Dermis microvascular lymphatic vessel endothelial cell (primary cell): ENCODE data around the gene SCP2. TPM values are rescaled to one million over a fixed set of nuclear protein-coding genes. Genes with fewer than 3 reads are reported as not detected.
"Not testable (repeated sequence)": the region's sequence is repeated elsewhere in the genome, so short reads cannot be mapped to it uniquely, and the experiment has no call there.

ENCODE experiments used
- DNase-seq, 2 donors: peaks; one replicate each; pipeline versions ENCODE4 v3.0.0 to v3.0.0-alpha.2; 2010; ENCODE audit warnings: low read depth in 2 of 2
- total RNA-seq: library from RNA; depleted of rRNA; stranded (reverse); fragments of >200 nt; gene quantifications from 2 replicates; pipeline ENCODE4 v1.2.1, GENCODE V29; 2014

SCP2 gene
- total RNA-seq, 1 donor from 2014 or later, result 100 TPM

- DNase-seq, result not testable (repeated sequence)
These were observed 42.2 kb downstream of the SCP2 start for GRCh38 chr1:52969234-52969633.

GRCh38 chr1:52970149-52970548 lies 43.1 kb downstream of the SCP2 start:
- peak; percentile 26 to 48 for DNase-seq

GRCh38 chr1:52973841-52974240 lies 46.8 kb downstream of the SCP2 start:
- DNase-seq, result no peak

- DNase-seq, result no peak
These were observed 49.3 kb downstream of the SCP2 start for GRCh38 chr1:52976183-52977035.

GRCh38 chr1:52978045-52978444 lies 51.0 kb downstream of the SCP2 start:
- DNase-seq, result no peak

- not testable (repeated sequence) for DNase-seq
These were observed 65.7 kb downstream of the SCP2 start for GRCh38 chr1:52992733-52993132.

- DNase-seq, result no peak
These were observed 67.6 kb downstream of the SCP2 start for GRCh38 chr1:52994656-52995055.

GRCh38 chr1:52996653-52997052 lies 69.6 kb downstream of the SCP2 start:
- no peak for DNase-seq

- DNase-seq, result no peak
These were observed 74.1 kb downstream of the SCP2 start for GRCh38 chr1:53001128-53001527.

GRCh38 chr1:53006612-53007011 lies 79.5 kb downstream of the SCP2 start:
- not testable (repeated sequence) for DNase-seq

- DNase-seq, result not testable (repeated sequence)
These were observed 83.2 kb downstream of the SCP2 start for GRCh38 chr1:53010247-53010646.

GRCh38 chr1:53011175-53011574 lies 84.1 kb downstream of the SCP2 start:
- DNase-seq, result no peak

- DNase-seq, result peak; percentile 85 to 88
These were observed 87.9 kb downstream of the SCP2 start for GRCh38 chr1:53014791-53015507.

- no peak for DNase-seq
These were observed 88.4 kb downstream of the SCP2 start for GRCh38 chr1:53015508-53015860.

GRCh38 chr1:53016705-53017104 lies 89.6 kb downstream of the SCP2 start:
- DNase-seq, result no peak

- no peak for DNase-seq
These were observed 93.5 kb downstream of the SCP2 start for GRCh38 chr1:53020588-53020987.

GRCh38 chr1:53022179-53022578 lies 95.1 kb downstream of the SCP2 start:
- DNase-seq, result no peak

- no peak for DNase-seq
These were observed 96.5 kb downstream of the SCP2 start for GRCh38 chr1:53023546-53023945.

GRCh38 chr1:53024117-53024516 lies 97.0 kb downstream of the SCP2 start:
- no peak for DNase-seq

GRCh38 chr1:53025034-53025768 lies 98.1 kb downstream of the SCP2 start:
- DNase-seq, result peak in 1 of 2 donors; percentile 15

GRCh38 chr1:53025769-53026112 lies 98.7 kb downstream of the SCP2 start:
- DNase-seq, result no peak

GRCh38 chr1:53026254-53026653 lies 99.2 kb downstream of the SCP2 start:
- DNase-seq, result no peak
